ENCODE measurements around the gene PPFIBP1.
"Not testable (repeated sequence)": the region's sequence is repeated elsewhere in the genome, so short reads cannot be mapped to it uniquely, and the experiment has no call there.

- TF ChIP-seq CTCF, EP300, POLR2AphosphoS5, POLR2A (IDR thresholded peaks at IDR 0.05): not testable (repeated sequence)
Measured at GRCh38 chr12:27734321-27734720, 210.3 kb downstream of the PPFIBP1 start.

Measured in suprapubic skin (tissue), 4 donors.